Endothelial cell of umbilical vein (primary cell): ENCODE measurements around the gene CCDC73. TPM values are rescaled to one million over a fixed set of nuclear protein-coding genes. Genes with fewer than 3 reads are reported as not detected.

Experiments
- BruUV-seq: library from RNA; stranded (reverse); fragments of 400-500 nt; replicated peaks from 2 replicates; lab custom pipeline; 2021; lab: Mats Ljungman, UMichigan
- CTCF ChIA-PET: fragments of 300-600, 350-600 bp; sonication (Branson Sonifier 250); formaldehyde crosslinking; loops from one replicate; lab custom pipeline; 2021; ENCODE audit warnings: antibody characterized with exemption, inconsistent platforms; lab: Charles Lee
- POLR2A ChIA-PET: fragments of 300-600, 350-600 bp; sonication (Branson Sonifier 250); formaldehyde crosslinking; loops from one replicate; lab custom pipeline; 2021; ENCODE audit warnings: antibody characterized with exemption, inconsistent platforms; lab: Charles Lee
- DNase-seq: peaks from one replicate; pipeline ENCODE4 v3.0.0-alpha.2; 2011; ENCODE audit warnings: low read depth, low spot score
- FAIRE-seq: peaks from 2 replicates; lab custom pipeline; 2011; peaks lifted over from hg19 to GRCh38; lab: Jason Lieb, UNC
- H2AFZ ChIP-seq: 2 replicates; pipeline ENCODE4 v1.6.0; 2012; ENCODE audit warnings: low read depth, low read length, control low read depth, inconsistent platforms
- H3K27ac ChIP-seq: 2 replicates; pipeline ENCODE4 v1.5.1; 2011; ENCODE audit warnings: low read depth, mild to moderate bottlenecking, control low read depth, low read length, moderate library complexity; ENCODE audit not compliant: insufficient read depth
- H3K27me3 ChIP-seq, 2 experiments: 2 replicates each; pipeline versions ENCODE4 v1.6.0 to v1.6.1; 2011; ENCODE audit warnings: low read length in 2 of 2, mixed read lengths in 1 of 2; ENCODE audit not compliant: control insufficient read depth in 2 of 2, insufficient read depth in 2 of 2
- H3K36me3 ChIP-seq, 2 experiments: 2 replicates in 1 of 2; 3 replicates in 1 of 2; pipeline ENCODE4 v1.5.1; 2011; ENCODE audit warnings: low read length in 2 of 2, mild to moderate bottlenecking in 1 of 2, moderate library complexity in 1 of 2; ENCODE audit not compliant: control insufficient read depth in 2 of 2, insufficient read depth in 2 of 2; ENCODE audit errors: extremely low read depth in 1 of 2
- H3K4me1 ChIP-seq: 3 replicates; pipeline ENCODE4 v1.5.1; 2011; ENCODE audit warnings: mild to moderate bottlenecking, low read length; ENCODE audit not compliant: control insufficient read depth, insufficient read depth; ENCODE audit errors: extremely low read depth
- H3K4me2 ChIP-seq: 2 replicates; pipeline ENCODE4 v1.6.1; 2011; ENCODE audit warnings: low read length, control low read depth, mixed read lengths; ENCODE audit not compliant: insufficient read depth
- H3K4me3 ChIP-seq, 3 experiments: fragments of 200-600 bp in 1 of 3; sonication (generic), shearing (Covaris generic) in 1 of 3; replicated peaks in 1 of 3; 2 replicates each; pipeline ENCODE4 v1.5.1; 2011 to 2016; ENCODE audit warnings: control low read depth in 3 of 3, low read length in 3 of 3, mild to moderate bottlenecking in 2 of 3, inconsistent platforms in 1 of 3, low read depth in 1 of 3, moderate library complexity in 1 of 3; ENCODE audit not compliant: insufficient read depth in 1 of 3
- H3K79me2 ChIP-seq: 2 replicates; pipeline ENCODE4 v1.6.0; 2012; ENCODE audit warnings: low read length, inconsistent platforms; ENCODE audit not compliant: control insufficient read depth, insufficient read depth
- H3K9ac ChIP-seq: replicated peaks from 2 replicates; pipeline ENCODE3; 2011; ENCODE audit warnings: low read length, control low read depth; ENCODE audit not compliant: insufficient read depth; ENCODE audit errors: extremely low read depth
- H3K9me1 ChIP-seq: replicated peaks from 3 replicates; pipeline ENCODE4 v1.6.0; 2011; ENCODE audit warnings: mild to moderate bottlenecking, low read length; ENCODE audit not compliant: control insufficient read depth, insufficient read depth; ENCODE audit errors: extremely low read depth
- H3K9me3 ChIP-seq: replicated peaks from 2 replicates; pipeline ENCODE4 v1.5.1; 2012; ENCODE audit warnings: low read length, inconsistent platforms; ENCODE audit not compliant: control insufficient read depth, insufficient read depth
- H4K20me1 ChIP-seq: replicated peaks from 2 replicates; pipeline ENCODE3; 2011; ENCODE audit warnings: mild to moderate bottlenecking, low read length; ENCODE audit not compliant: control insufficient read depth, insufficient read depth; ENCODE audit errors: extremely low read depth
- EZH2 ChIP-seq: IDR thresholded peaks from 2 replicates; pipeline ENCODE4 v1.6.1; 2012; ENCODE audit warnings: borderline replicate concordance, low read depth, mild to moderate bottlenecking, moderate library complexity, low read length, inconsistent platforms; ENCODE audit not compliant: severe bottlenecking
- FOS ChIP-seq: IDR thresholded peaks from 2 replicates; pipeline ENCODE4 v1.6.1; 2011; ENCODE audit warnings: mild to moderate bottlenecking, low read length, moderate library complexity, borderline replicate concordance; ENCODE audit not compliant: insufficient read depth
- GATA2 ChIP-seq: IDR thresholded peaks from 2 replicates; pipeline ENCODE4 v1.7.0; 2011; ENCODE audit warnings: low read depth, mild to moderate bottlenecking, moderate library complexity, mixed read lengths, low read length; ENCODE audit not compliant: insufficient read length, insufficient read depth
- JUN ChIP-seq: IDR thresholded peaks from 2 replicates; pipeline ENCODE4 v1.6.1; 2011; ENCODE audit warnings: borderline replicate concordance, low read depth; ENCODE audit not compliant: insufficient read length, insufficient read depth
- MYC ChIP-seq: IDR thresholded peaks from one replicate; pipeline ENCODE4 v1.6.1; 2011; ENCODE audit warnings: mild to moderate bottlenecking, low read depth, low read length
- POLR2A ChIP-seq: IDR thresholded peaks from 2 replicates; pipeline ENCODE4 v1.6.1; 2012; ENCODE audit warnings: low read depth, mild to moderate bottlenecking, control low read depth, low read length
- POLR2AphosphoS5 ChIP-seq: IDR thresholded peaks from 2 replicates; pipeline ENCODE4 v1.6.1; 2012; ENCODE audit warnings: low read depth, mild to moderate bottlenecking, control low read depth, low read length, moderate library complexity; ENCODE audit not compliant: insufficient read depth
- dilution Hi-C: fragments of 300-500 bp; cut with MboI; formaldehyde crosslinking; loops from one replicate; pipeline ENCODE4 v1.15.0; 2019; ENCODE audit warnings: low sequenced_read_pairs; ENCODE audit not compliant: extremely low pct_ligation_motif_present
- intact Hi-C: fragments of 100-400 bp; cut with micrococcal nuclease; formaldehyde crosslinking; loops from one replicate; pipeline ENCODE4 v1.10.0; 2022
- polyA plus RNA-seq, 4 experiments: library from polyadenylated mRNA; depleted of rRNA in 3 of 4; stranded (reverse) in 3 of 4; unstranded in 1 of 4; fragments of >200 nt; gene quantifications; 2 replicates each; pipeline versions ENCODE4 v1.2.1 to v1.2.3, GENCODE V29; 2011 to 2012; ENCODE audit warnings: missing spikeins in 1 of 4
- total RNA-seq: library from RNA; stranded (reverse); gene quantifications from 2 replicates; pipeline ENCODE4 v1.2.3, GENCODE V29; 2021
- TF ChIP-seq, protein P1 (sequence below), 2 donors: IDR thresholded peaks; 1 replicate in 1 of 2; 2 replicates in 1 of 2; pipeline ENCODE4 v1.5.1; 2011; ENCODE audit warnings: low read length in 2 of 2, mild to moderate bottlenecking in 2 of 2, moderate library complexity in 2 of 2, control low read depth in 1 of 2, inconsistent platforms in 1 of 2, low read depth in 1 of 2; ENCODE audit not compliant: insufficient read depth in 1 of 2; ENCODE audit errors: extremely low read depth in 1 of 2
- TF ChIP-seq, protein P2 (sequence below): IDR thresholded peaks from 2 replicates; pipeline ENCODE4 v1.6.1; 2011; ENCODE audit not compliant: insufficient read depth, insufficient read length

The CCDC73 gene
- total and polyA plus RNA-seq, 2 donors (not counting 3 experiments of a cell fraction or from before 2014, with no cell fraction given) = not detected

DNA sequence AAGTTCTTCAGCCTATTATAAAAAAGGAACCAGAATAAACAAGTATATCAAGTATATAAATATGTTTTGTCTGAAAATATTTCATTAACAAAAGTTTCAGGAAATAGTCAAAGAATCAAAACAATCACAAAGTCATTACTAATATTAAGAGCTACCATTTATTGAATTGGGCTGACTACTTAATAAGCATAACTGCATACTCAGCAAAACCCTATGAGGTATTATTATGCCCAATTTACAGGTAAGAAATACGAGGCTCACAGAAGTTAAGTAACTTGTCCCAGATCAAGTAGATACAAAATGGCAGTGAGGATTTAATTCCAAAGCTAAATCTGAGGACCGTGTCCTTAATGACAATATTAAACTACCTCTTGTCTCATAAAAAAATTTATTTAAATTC, 158.6 kb downstream of the CCDC73 start:
- intact Hi-C loops (no loop called here), dilution Hi-C loops (no loop called here)
- DNase-seq = no peak
- Histone ChIP-seq H2AFZ (no peak overlapping the region), H3K27me3 (peaks cover 0 to 6% of the 10 kb centered on the region in 2 experiments), H3K9ac (no peak overlapping the region), H3K36me3 (no peaks in the 10 kb centered on the region), H3K9me1 (no peaks in the 10 kb centered on the region), H3K79me2 (no peaks in the 10 kb centered on the region), H3K4me2 (no peak overlapping the region), H4K20me1 (no peaks in the 10 kb centered on the region), H3K4me1 (no peaks in the 10 kb centered on the region), H3K4me3 (no peak overlapping the region), H3K9me3 (no peaks in the 10 kb centered on the region), H3K27ac (no peak overlapping the region)
- no peak for FAIRE-seq
- ChIA-PET CTCF (no interaction called here), POLR2A (no interaction called here)
- TF ChIP-seq MYC (no peak), JUN (no peak), FOS (no peak), EZH2 (no peak), POLR2A (no peak), POLR2AphosphoS5 (no peak), GATA2 (no peak)
- TF ChIP-seq, protein P1, sequence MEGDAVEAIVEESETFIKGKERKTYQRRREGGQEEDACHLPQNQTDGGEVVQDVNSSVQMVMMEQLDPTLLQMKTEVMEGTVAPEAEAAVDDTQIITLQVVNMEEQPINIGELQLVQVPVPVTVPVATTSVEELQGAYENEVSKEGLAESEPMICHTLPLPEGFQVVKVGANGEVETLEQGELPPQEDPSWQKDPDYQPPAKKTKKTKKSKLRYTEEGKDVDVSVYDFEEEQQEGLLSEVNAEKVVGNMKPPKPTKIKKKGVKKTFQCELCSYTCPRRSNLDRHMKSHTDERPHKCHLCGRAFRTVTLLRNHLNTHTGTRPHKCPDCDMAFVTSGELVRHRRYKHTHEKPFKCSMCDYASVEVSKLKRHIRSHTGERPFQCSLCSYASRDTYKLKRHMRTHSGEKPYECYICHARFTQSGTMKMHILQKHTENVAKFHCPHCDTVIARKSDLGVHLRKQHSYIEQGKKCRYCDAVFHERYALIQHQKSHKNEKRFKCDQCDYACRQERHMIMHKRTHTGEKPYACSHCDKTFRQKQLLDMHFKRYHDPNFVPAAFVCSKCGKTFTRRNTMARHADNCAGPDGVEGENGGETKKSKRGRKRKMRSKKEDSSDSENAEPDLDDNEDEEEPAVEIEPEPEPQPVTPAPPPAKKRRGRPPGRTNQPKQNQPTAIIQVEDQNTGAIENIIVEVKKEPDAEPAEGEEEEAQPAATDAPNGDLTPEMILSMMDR (IDR thresholded peaks at IDR 0.05; ENCODE audit: extremely low read depth in 1 of 2, insufficient read depth in 1 of 2, low read depth in 1 of 2, low read length in 2 of 2) = no peak
- TF ChIP-seq, protein P2, sequence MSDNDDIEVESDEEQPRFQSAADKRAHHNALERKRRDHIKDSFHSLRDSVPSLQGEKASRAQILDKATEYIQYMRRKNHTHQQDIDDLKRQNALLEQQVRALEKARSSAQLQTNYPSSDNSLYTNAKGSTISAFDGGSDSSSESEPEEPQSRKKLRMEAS = no peak
- BruUV-seq = no TSS peak
